Uterus (tissue), 4 donors: ENCODE data around the gene PTPRN2. TPM values are rescaled to one million over a fixed set of nuclear protein-coding genes. Genes with fewer than 3 reads are reported as not detected.

ENCODE experiments used
- DNase-seq, 2 donors: peaks; one replicate each; pipeline ENCODE4 v3.0.0-alpha.2; 2019 to 2020
- H3K27ac ChIP-seq, 2 donors: fragments of 200-600 bp; sonication (generic); 1 replicate in 1 of 2; 2 replicates in 1 of 2; pipeline ENCODE4 v1.5.1; 2016 to 2018
- H3K27me3 ChIP-seq, 2 donors: fragments of 200-600 bp; sonication (generic); one replicate each; pipeline ENCODE4 v1.5.1; 2018 to 2019; ENCODE audit warnings: control low read depth in 1 of 2
- H3K36me3 ChIP-seq, 2 donors: fragments of 200-600 bp; sonication (generic); one replicate each; pipeline ENCODE4 v1.5.1; 2019; ENCODE audit warnings: control low read depth in 1 of 2
- H3K4me1 ChIP-seq, 2 donors: fragments of 200-600 bp; sonication (generic); one replicate each; pipeline ENCODE4 v1.5.1; 2018 to 2019; ENCODE audit warnings: control low read depth in 1 of 2
- H3K4me3 ChIP-seq, 2 donors: fragments of 200-600 bp; sonication (generic); 1 replicate in 1 of 2; 2 replicates in 1 of 2; pipeline ENCODE4 v1.5.1; 2018 to 2019; ENCODE audit warnings: mild to moderate bottlenecking in 1 of 2
- H3K9me3 ChIP-seq, 2 donors: fragments of 200-600 bp; sonication (generic); one replicate each; pipeline ENCODE4 v1.5.1; 2019; ENCODE audit warnings: control low read depth in 1 of 2
- POLR2A ChIP-seq, 2 donors: fragments of 450-650 bp; IDR thresholded peaks; one replicate each; pipeline ENCODE4 v1.6.1; 2016; ENCODE audit warnings: antibody characterized with exemption in 2 of 2, mild to moderate bottlenecking in 1 of 2, moderate library complexity in 1 of 2
- intact Hi-C: fragments of 100-400 bp; cut with DNase I; formaldehyde crosslinking; loops from one replicate; pipeline ENCODE4 v1.15.1; 2023; ENCODE audit warnings: low total_unique reads
- total RNA-seq, 4 donors: library from RNA; depleted of rRNA in 3 of 4; stranded (reverse); fragments of >200 nt in 3 of 4; gene quantifications; one replicate each; pipeline versions ENCODE4 v1.1.0 to v1.2.4, GENCODE V29; 2014 to 2023
- TF ChIP-seq, protein P1 (sequence below), 4 experiments: fragments of 200-600 bp in 2 of 4; fragments of 450-650 bp in 2 of 4; sonication (generic) in 2 of 4; IDR thresholded peaks; one replicate each; pipeline ENCODE4 v1.5.1; 2016 to 2019; ENCODE audit warnings: antibody characterized with exemption in 4 of 4, mild to moderate bottlenecking in 2 of 4, moderate library complexity in 1 of 4
- donor health status: DM: yes; HTN: yes; CAD: no.

The PTPRN2 gene
- total RNA-seq, 4 donors from 2014 or later: 1.2 to 5.2 (median 2.3) TPM

- DNase-seq: no peak
- Histone ChIP-seq H3K27ac (no peak overlapping the region), H3K4me3 (no peak overlapping the region), H3K36me3 (no peaks in the 10 kb centered on the region), H3K4me1 (no peaks in the 10 kb centered on the region), H3K27me3 (no peaks in the 10 kb centered on the region), H3K9me3 (no peaks in the 10 kb centered on the region)
- no peak for TF ChIP-seq POLR2A (IDR thresholded peaks at IDR 0.05)
- TF ChIP-seq, protein P1, sequence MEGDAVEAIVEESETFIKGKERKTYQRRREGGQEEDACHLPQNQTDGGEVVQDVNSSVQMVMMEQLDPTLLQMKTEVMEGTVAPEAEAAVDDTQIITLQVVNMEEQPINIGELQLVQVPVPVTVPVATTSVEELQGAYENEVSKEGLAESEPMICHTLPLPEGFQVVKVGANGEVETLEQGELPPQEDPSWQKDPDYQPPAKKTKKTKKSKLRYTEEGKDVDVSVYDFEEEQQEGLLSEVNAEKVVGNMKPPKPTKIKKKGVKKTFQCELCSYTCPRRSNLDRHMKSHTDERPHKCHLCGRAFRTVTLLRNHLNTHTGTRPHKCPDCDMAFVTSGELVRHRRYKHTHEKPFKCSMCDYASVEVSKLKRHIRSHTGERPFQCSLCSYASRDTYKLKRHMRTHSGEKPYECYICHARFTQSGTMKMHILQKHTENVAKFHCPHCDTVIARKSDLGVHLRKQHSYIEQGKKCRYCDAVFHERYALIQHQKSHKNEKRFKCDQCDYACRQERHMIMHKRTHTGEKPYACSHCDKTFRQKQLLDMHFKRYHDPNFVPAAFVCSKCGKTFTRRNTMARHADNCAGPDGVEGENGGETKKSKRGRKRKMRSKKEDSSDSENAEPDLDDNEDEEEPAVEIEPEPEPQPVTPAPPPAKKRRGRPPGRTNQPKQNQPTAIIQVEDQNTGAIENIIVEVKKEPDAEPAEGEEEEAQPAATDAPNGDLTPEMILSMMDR (IDR thresholded peaks at IDR 0.05): no peak
- intact Hi-C loops: no loop called here
These were observed 324.3 kb downstream of the PTPRN2 start for GRCh38 chr7:158263110-158263963.

GRCh38 chr7:158262284-158263109 lies 325.1 kb downstream of the PTPRN2 start:
- intact Hi-C loops: no loop called here
- TF ChIP-seq, protein P1 (IDR thresholded peaks at IDR 0.05): no peak
- no peak for TF ChIP-seq POLR2A (IDR thresholded peaks at IDR 0.05)
- no peaks in the 10 kb centered on the region for H3K27me3 ChIP-seq

DNA sequence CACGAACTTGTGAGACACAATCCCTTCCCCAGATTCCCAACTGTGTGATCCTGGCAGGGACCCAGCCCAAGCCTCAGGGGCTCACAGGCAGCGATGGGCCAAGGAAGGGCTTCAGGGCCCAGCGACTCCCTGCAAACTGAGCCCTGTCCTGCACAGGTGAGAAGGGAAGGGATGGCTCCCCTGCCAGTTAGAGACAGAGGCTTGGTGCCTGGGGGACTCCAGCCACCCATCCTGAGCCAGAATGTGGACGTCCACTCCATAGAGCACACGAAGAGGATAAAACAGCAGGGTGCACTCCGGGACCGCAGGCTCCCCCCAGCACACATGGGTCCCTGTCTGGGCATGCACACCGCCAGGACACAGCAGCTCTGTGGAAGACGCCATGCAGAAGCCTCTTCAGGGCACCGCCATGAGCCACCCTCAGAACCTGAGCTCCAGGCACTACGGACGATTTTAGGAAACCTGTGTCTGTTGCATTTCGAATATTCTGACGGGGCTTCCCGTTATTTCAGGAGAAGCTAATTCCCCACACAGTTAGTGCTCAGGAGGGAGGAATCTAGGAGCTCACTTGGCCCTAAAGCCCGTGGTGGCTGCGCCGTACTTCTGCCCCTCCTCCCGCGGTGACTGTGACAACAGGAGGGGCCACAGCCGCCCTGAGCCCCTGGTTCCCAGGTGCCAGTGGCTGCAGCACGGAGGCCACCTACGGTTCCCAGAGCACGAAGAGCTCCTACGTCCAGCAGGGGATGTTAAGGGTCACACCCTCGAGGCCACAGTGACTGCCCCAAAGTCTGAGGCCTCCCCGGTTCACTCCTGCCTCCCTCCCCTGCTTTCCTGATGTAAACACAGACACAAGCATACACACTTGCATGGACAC lies 326.0 kb downstream of the PTPRN2 start:
- intact Hi-C loops: no loop called here
- Histone ChIP-seq H3K36me3 (no peaks in the 10 kb centered on the region), H3K4me1 (no peaks in the 10 kb centered on the region), H3K4me3 (no peak overlapping the region), H3K27me3 (no peaks in the 10 kb centered on the region), H3K9me3 (no peaks in the 10 kb centered on the region), H3K27ac (no peak overlapping the region)
- TF ChIP-seq, protein P1 (IDR thresholded peaks at IDR 0.05): no peak
- no peak for TF ChIP-seq POLR2A (IDR thresholded peaks at IDR 0.05)
- DNase-seq: no peak

More at GRCh38 chr7:158262284-158263109, 325.1 kb downstream of the PTPRN2 start:
- no peaks in the 10 kb centered on the region for H3K4me1 ChIP-seq
- no peak overlapping the region for H3K4me3 ChIP-seq
- no peaks in the 10 kb centered on the region for H3K36me3 ChIP-seq
- DNase-seq: no peak
- H3K9me3 ChIP-seq: no peaks in the 10 kb centered on the region
- H3K27ac ChIP-seq: no peak overlapping the region

GRCh38 chr7:158260567-158261361 lies 326.9 kb downstream of the PTPRN2 start:
- Histone ChIP-seq H3K9me3 (no peaks in the 10 kb centered on the region), H3K36me3 (no peaks in the 10 kb centered on the region), H3K4me3 (no peak overlapping the region), H3K4me1 (no peaks in the 10 kb centered on the region), H3K27me3 (no peaks in the 10 kb centered on the region), H3K27ac (no peak overlapping the region)
- no peak for TF ChIP-seq POLR2A (IDR thresholded peaks at IDR 0.05)
- TF ChIP-seq, protein P1 (IDR thresholded peaks at IDR 0.05): no peak
- no peak for DNase-seq
- intact Hi-C loops: no loop called here
